ENCODE measurements around the gene FZD4. TPM values are rescaled to one million over a fixed set of nuclear protein-coding genes. Genes with fewer than 3 reads are reported as not detected.

FZD4 gene
- total RNA-seq, 2 experiments from 2014 or later: 0.07 to 0.16 TPM

- H3K27me3 Mint-ChIP-seq: peaks cover 43% of the 10 kb centered on the region
- peaks cover 10% of the 10 kb centered on the region for H3K4me1 Mint-ChIP-seq (ENCODE audit: low read depth)
- H3K9me3 Mint-ChIP-seq: no peaks in the 10 kb centered on the region
- ChIA-PET POLR2A (no interaction called here), CTCF (no interaction called here)
- H3K27ac Mint-ChIP-seq: no peak overlapping the region
- DNase-seq: no peak
- ATAC-seq: no peak
- intact Hi-C loops (cut with micrococcal nuclease): no loop called here
- no peaks in the 10 kb centered on the region for H3K36me3 Mint-ChIP-seq (ENCODE audit: low read depth)
- no peak for TF ChIP-seq CTCF (IDR thresholded peaks at IDR 0.05)
- H3K4me3 Mint-ChIP-seq: peak overlapping the region; percentile 9
Observed at GRCh38 chr11:86956905-86957195, 1.7 kb upstream of the FZD4 start.

GRCh38 chr11:86955111-86955360 lies 159 bp downstream of the FZD4 start:
- H3K9me3 Mint-ChIP-seq: no peaks in the 10 kb centered on the region
- ATAC-seq (no peak), DNase-seq (no peak)
- intact Hi-C loops (cut with micrococcal nuclease): no loop called here
- H3K36me3 Mint-ChIP-seq (ENCODE audit: low read depth): no peaks in the 10 kb centered on the region
- H3K27ac Mint-ChIP-seq: no peak overlapping the region
- H3K4me3 Mint-ChIP-seq: no peak overlapping the region
- H3K4me1 Mint-ChIP-seq (ENCODE audit: low read depth): peaks cover 10% of the 10 kb centered on the region
- peaks cover 38% of the 10 kb centered on the region for H3K27me3 Mint-ChIP-seq
- ChIA-PET POLR2A (no interaction called here), CTCF (interaction anchor here (0.8 to 3.6 kb wide), 5 partner anchors 12 to 398 kb away, joined by 3 to 17 read pairs (median 4); no protein-coding TSS in a partner anchor)
- TF ChIP-seq CTCF (IDR thresholded peaks at IDR 0.05): no peak

GRCh38 chr11:86954269-86955110 lies 705 bp downstream of the FZD4 start:
- H3K27ac Mint-ChIP-seq: no peak overlapping the region

GRCh38 chr11:86952221-86952875 lies 2.8 kb downstream of the FZD4 start:
- ATAC-seq (no peak), DNase-seq (no peak)
- ChIA-PET CTCF (interaction anchor here (3.6 kb wide), 1 partner anchor 13 kb away, joined by 17 read pairs; no protein-coding TSS in a partner anchor), POLR2A (no interaction called here)
- Mint-ChIP-seq H3K9me3 (no peaks in the 10 kb centered on the region), H3K36me3 (ENCODE audit: low read depth) (no peaks in the 10 kb centered on the region), H3K4me1 (ENCODE audit: low read depth) (peaks cover 10% of the 10 kb centered on the region), H3K27ac (no peak overlapping the region), H3K4me3 (no peak overlapping the region), H3K27me3 (peaks cover 34% of the 10 kb centered on the region)
- no peak for TF ChIP-seq CTCF (IDR thresholded peaks at IDR 0.05)
- intact Hi-C loops (cut with micrococcal nuclease): no loop called here

More at GRCh38 chr11:86954269-86955110, 705 bp downstream of the FZD4 start:
- peaks cover 10% of the 10 kb centered on the region for H3K4me1 Mint-ChIP-seq (ENCODE audit: low read depth)
- TF ChIP-seq CTCF (IDR thresholded peaks at IDR 0.05): no peak
- no peak for ATAC-seq
- ChIA-PET CTCF (interaction anchor here (1.3 to 3.6 kb wide), 5 partner anchors 11 to 399 kb away, joined by 3 to 17 read pairs (median 5); no protein-coding TSS in a partner anchor), POLR2A (no interaction called here)
- H3K4me3 Mint-ChIP-seq: peak overlapping the region; percentile 48
- H3K36me3 Mint-ChIP-seq (ENCODE audit: low read depth): no peaks in the 10 kb centered on the region
- intact Hi-C loops (cut with micrococcal nuclease): no loop called here
- H3K9me3 Mint-ChIP-seq: no peaks in the 10 kb centered on the region
- peaks cover 38% of the 10 kb centered on the region for H3K27me3 Mint-ChIP-seq
- DNase-seq: peak; percentile 3

GRCh38 chr11:86951706-86952105 lies 3.5 kb downstream of the FZD4 start:
- H3K27ac Mint-ChIP-seq: no peak overlapping the region
- H3K4me1 Mint-ChIP-seq (ENCODE audit: low read depth): peaks cover 10% of the 10 kb centered on the region
- TF ChIP-seq CTCF (IDR thresholded peaks at IDR 0.05): no peak
- ChIA-PET CTCF (interaction anchor here (3.6 kb wide), 1 partner anchor 12 kb away, joined by 17 read pairs; no protein-coding TSS in a partner anchor), POLR2A (no interaction called here)
- DNase-seq (no peak), ATAC-seq (no peak)
- intact Hi-C loops (cut with micrococcal nuclease): no loop called here
- H3K4me3 Mint-ChIP-seq: no peak overlapping the region
- H3K9me3 Mint-ChIP-seq: no peaks in the 10 kb centered on the region
- H3K36me3 Mint-ChIP-seq (ENCODE audit: low read depth): no peaks in the 10 kb centered on the region
- peaks cover 27% of the 10 kb centered on the region for H3K27me3 Mint-ChIP-seq

All from activated CD8-positive, alpha-beta T cell treated with anti-CD3 and anti-CD28 coated beads for 36 hours (primary cell).